ENCODE measurements around the gene ENDOV.

The ENDOV gene

GRCh38 chr17:80472996-80473395, 58.0 kb downstream of the ENDOV start:
- no peak for DNase-seq

- DNase-seq: no peak
These were observed 58.7 kb downstream of the ENDOV start for GRCh38 chr17:80473701-80474100.

GRCh38 chr17:80474231-80474960, 59.4 kb downstream of the ENDOV start:
- DNase-seq: no peak

GRCh38 chr17:80474961-80475909, 60.3 kb downstream of the ENDOV start:
- no peak for DNase-seq

GRCh38 chr17:80475910-80476876, 61.2 kb downstream of the ENDOV start, which contains the start of gene NPTX1:
Gene NPTX1 (minus strand): TSS chr17:80476607. CDS start chr17:80476446, 161 bp downstream.
- no peak for DNase-seq

- DNase-seq: no peak
These were observed 62.1 kb downstream of the ENDOV start for GRCh38 chr17:80476877-80477646.

GRCh38 chr17:80477647-80478478, 62.9 kb downstream of the ENDOV start:
- DNase-seq: no peak

GRCh38 chr17:80478487-80479245, 63.7 kb downstream of the ENDOV start:
- DNase-seq: no peak

- DNase-seq: no peak
These were observed 64.2 kb downstream of the ENDOV start for GRCh38 chr17:80479246-80479566.

- no peak for DNase-seq
These were observed 65.3 kb downstream of the ENDOV start for GRCh38 chr17:80480248-80480647.

GRCh38 chr17:80481284-80482057, 66.5 kb downstream of the ENDOV start:
- DNase-seq: no peak

GRCh38 chr17:80482058-80482318, 67.0 kb downstream of the ENDOV start:
- no peak for DNase-seq

- no peak for DNase-seq
These were observed 67.8 kb downstream of the ENDOV start for GRCh38 chr17:80482555-80483308.

GRCh38 chr17:80485846-80486245, 70.9 kb downstream of the ENDOV start:
- DNase-seq: no peak

GRCh38 chr17:80486692-80487091, 71.7 kb downstream of the ENDOV start:
- DNase-seq: no peak

GRCh38 chr17:80487511-80487910, 72.5 kb downstream of the ENDOV start:
- DNase-seq: no peak

Data from activated CD4-positive, alpha-beta T cell treated with anti-CD3 and anti-CD28 coated beads for 1 hour (primary cell).